ENCODE results near the gene ATP11B.
"Not testable (repeated sequence)": the region's sequence is repeated elsewhere in the genome, so short reads cannot be mapped to it uniquely, and the experiment has no call there.

Gene ATP11B

DNA sequence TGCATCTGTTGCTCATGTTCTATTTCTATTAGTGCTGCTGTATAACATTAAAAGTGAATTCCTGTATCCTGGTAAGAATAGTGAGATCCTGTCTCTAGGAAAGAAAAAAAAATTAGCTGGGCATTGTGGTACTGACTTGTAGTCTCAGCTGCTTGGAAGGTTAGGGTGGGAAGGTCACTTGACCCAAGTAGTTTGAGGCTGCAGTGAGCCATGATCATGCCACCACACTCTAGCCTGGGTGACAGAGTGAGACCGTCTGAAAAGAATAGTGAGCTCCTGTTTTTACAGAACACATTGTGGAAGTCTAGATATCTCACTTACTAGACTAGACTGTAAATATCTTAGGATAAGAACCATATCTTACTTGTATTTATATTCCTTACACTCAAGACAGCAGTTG, 4.6 kb downstream of the ATP11B start:
- Histone ChIP-seq H3K9ac (ENCODE audit: low read depth, low read length) (no peak overlapping the region), H3K4me2 (ENCODE audit: low read length) (no peak overlapping the region), H3K4me3 (ENCODE audit: low read length) (no peak overlapping the region), H3K27me3 (ENCODE audit: control insufficient read depth, insufficient read depth, low read length) (no peaks in the 10 kb centered on the region), H3K9me3 (replicated peaks; ENCODE audit: low read length) (no peaks in the 10 kb centered on the region), H3K36me3 (ENCODE audit: insufficient read depth, low read length) (no peaks in the 10 kb centered on the region), H3K4me1 (ENCODE audit: control insufficient read depth, insufficient read depth, low read length) (peaks cover 8% of the 10 kb centered on the region)

DNA sequence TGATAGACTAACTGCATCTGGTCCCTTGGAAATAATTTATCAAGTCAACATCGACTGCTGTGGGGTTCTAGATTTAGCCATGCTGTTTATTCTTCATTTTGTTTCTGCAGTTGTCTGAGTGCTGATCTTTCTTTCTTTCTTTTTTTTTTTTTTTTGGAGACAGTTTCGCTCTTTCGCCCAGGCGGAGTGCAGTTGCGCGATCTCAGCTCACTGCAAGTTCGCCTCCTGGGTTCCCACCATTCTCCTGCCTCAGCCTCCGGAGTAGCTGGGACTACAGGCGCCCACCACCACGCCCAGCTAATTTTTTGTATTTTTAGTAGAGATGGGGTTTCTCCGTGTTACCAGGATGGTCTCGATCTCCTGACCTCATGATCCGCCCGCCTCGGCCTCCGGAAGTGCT, 5.8 kb downstream of the ATP11B start:
- not testable (repeated sequence) for H3K4me3 ChIP-seq (ENCODE audit: low read length); H3K27me3 ChIP-seq (ENCODE audit: control insufficient read depth, insufficient read depth, low read length); H3K4me1 ChIP-seq (ENCODE audit: control insufficient read depth, insufficient read depth, low read length); H3K4me2 ChIP-seq (ENCODE audit: low read length); H3K9me3 ChIP-seq (replicated peaks; ENCODE audit: low read length); H3K9ac ChIP-seq (ENCODE audit: low read depth, low read length); H3K36me3 ChIP-seq (ENCODE audit: insufficient read depth, low read length)

DNA sequence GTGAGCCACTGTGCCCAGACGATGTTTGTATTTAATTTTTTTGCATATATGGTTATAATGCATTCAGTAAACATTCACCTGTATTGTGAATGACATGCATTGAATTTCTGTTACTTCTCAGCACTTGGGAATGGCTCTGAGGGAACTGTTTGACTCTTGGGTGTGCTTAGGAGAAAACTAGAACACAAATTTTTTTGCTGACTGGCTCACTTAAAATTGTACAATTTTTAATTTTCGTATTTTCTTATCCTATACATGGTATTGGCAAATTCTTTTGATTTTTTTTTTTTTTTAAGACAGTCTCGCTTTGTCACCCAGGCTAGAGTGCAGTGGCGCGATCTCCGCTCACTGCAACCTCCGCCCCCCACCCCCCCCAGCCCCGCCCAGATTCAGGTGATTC, 7.2 kb downstream of the ATP11B start:
- Histone ChIP-seq H3K36me3 (ENCODE audit: insufficient read depth, low read length) (no peaks in the 10 kb centered on the region), H3K9ac (ENCODE audit: low read depth, low read length) (no peak overlapping the region), H3K4me2 (ENCODE audit: low read length) (no peak overlapping the region), H3K27me3 (ENCODE audit: control insufficient read depth, insufficient read depth, low read length) (no peaks in the 10 kb centered on the region), H3K4me3 (ENCODE audit: low read length) (no peak overlapping the region), H3K4me1 (ENCODE audit: control insufficient read depth, insufficient read depth, low read length) (peaks cover 2% of the 10 kb centered on the region), H3K9me3 (replicated peaks; ENCODE audit: low read length) (no peaks in the 10 kb centered on the region)

DNA sequence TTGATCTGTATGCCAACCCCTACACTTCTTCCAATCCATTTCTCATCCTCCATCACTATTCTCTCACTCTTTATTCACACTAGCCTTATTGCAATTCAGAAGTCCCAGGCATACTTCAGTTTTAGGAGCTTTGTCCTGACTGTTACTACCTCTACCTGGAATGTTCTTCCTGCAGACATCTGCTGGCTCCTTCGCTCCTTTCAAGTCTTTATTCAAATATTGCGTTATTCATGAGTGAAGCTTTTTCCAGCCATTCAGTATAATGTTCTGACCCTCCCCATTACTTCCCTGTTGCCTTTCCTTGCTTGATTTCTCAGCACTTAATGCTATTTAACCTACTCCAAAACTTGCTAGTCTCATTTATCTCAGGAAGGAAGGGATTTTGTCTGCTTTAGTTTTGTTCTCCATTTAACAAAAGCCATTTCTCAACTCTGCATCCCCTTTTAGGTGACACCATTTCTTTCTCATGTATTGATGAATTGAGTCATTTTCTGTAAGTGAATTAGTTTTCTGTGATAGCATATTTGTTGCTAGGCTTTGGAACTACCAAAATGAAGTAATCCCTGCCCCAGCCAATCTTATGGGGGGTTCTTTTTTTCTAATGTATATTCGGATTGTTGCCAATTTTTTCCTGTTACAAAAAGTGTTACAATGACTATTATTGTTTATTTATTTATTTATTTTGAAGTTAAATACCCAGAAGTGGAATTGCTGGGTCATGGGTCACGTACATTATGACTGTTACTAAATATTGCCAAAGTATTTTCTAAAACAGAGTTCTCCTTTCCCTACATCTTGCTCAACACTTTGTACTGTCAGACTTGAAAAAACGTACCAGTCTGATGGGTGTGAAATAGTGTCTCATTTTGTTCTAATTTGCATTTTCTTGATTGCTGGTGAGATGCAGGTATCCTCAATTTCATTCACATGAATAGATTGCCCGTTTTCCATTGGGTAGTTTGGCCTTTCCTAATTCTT, 9.4 kb downstream of the ATP11B start:
- Histone ChIP-seq H3K4me2 (ENCODE audit: low read length) (no peak overlapping the region), H3K9ac (ENCODE audit: low read depth, low read length) (no peak overlapping the region), H3K9me3 (replicated peaks; ENCODE audit: low read length) (no peaks in the 10 kb centered on the region), H3K27me3 (ENCODE audit: control insufficient read depth, insufficient read depth, low read length) (no peaks in the 10 kb centered on the region), H3K4me3 (ENCODE audit: low read length) (no peak overlapping the region), H3K36me3 (ENCODE audit: insufficient read depth, low read length) (no peaks in the 10 kb centered on the region), H3K4me1 (ENCODE audit: control insufficient read depth, insufficient read depth, low read length) (no peaks in the 10 kb centered on the region)

DNA sequence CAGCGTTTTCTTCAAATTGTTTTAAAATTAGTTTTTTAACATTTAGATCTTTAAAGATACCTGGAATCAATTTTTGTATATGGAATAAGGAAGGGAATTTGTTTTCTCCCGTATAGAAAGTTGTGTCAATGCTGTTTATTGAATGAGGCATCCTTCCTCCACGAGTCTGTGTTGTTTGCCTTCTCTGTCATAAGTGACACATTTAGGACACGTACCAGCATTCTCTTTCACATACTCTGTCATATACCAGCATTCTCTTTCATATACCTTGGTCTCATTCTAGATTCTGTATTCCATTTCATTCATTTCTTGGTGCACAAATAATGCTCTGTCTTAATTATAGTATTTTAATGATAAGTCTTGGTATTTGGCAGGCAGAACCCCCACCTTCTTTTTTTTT, 10.3 kb downstream of the ATP11B start:
- H3K36me3 ChIP-seq (ENCODE audit: insufficient read depth, low read length) = no peaks in the 10 kb centered on the region
- H3K27me3 ChIP-seq (ENCODE audit: control insufficient read depth, insufficient read depth, low read length) = no peaks in the 10 kb centered on the region
- H3K4me3 ChIP-seq (ENCODE audit: low read length) = no peak overlapping the region
- H3K4me2 ChIP-seq (ENCODE audit: low read length) = no peak overlapping the region
- H3K9ac ChIP-seq (ENCODE audit: low read depth, low read length) = no peak overlapping the region
- no peaks in the 10 kb centered on the region for H3K4me1 ChIP-seq (ENCODE audit: control insufficient read depth, insufficient read depth, low read length)
- no peaks in the 10 kb centered on the region for H3K9me3 ChIP-seq (replicated peaks; ENCODE audit: low read length)

DNA sequence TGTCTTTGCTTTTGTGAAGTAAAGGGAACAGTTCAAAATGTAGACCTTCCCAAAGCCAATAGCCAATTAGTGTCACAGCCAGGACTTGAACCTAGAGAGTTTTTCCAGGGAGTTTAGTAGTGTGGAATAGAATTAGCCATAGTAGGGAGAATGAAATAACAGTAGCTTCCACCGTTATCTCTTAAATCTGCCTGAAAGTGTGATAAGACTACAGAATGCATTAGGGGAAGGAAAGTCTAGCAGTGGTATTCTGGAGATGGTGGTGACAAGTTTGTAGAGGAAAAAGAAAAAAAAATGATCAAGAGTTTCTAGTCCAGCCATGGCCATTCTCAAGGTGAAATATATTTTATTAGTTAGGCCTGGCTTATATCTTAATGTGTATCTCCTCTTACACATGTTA, 13.8 kb downstream of the ATP11B start:
- no peak overlapping the region for H3K4me2 ChIP-seq (ENCODE audit: low read length)
- peaks cover 7% of the 10 kb centered on the region for H3K4me1 ChIP-seq (ENCODE audit: control insufficient read depth, insufficient read depth, low read length)
- H3K27me3 ChIP-seq (ENCODE audit: control insufficient read depth, insufficient read depth, low read length) = no peaks in the 10 kb centered on the region
- no peak overlapping the region for H3K4me3 ChIP-seq (ENCODE audit: low read length)
- H3K9me3 ChIP-seq (replicated peaks; ENCODE audit: low read length) = no peaks in the 10 kb centered on the region
- H3K9ac ChIP-seq (ENCODE audit: low read depth, low read length) = no peak overlapping the region
- H3K36me3 ChIP-seq (ENCODE audit: insufficient read depth, low read length) = no peaks in the 10 kb centered on the region

DNA sequence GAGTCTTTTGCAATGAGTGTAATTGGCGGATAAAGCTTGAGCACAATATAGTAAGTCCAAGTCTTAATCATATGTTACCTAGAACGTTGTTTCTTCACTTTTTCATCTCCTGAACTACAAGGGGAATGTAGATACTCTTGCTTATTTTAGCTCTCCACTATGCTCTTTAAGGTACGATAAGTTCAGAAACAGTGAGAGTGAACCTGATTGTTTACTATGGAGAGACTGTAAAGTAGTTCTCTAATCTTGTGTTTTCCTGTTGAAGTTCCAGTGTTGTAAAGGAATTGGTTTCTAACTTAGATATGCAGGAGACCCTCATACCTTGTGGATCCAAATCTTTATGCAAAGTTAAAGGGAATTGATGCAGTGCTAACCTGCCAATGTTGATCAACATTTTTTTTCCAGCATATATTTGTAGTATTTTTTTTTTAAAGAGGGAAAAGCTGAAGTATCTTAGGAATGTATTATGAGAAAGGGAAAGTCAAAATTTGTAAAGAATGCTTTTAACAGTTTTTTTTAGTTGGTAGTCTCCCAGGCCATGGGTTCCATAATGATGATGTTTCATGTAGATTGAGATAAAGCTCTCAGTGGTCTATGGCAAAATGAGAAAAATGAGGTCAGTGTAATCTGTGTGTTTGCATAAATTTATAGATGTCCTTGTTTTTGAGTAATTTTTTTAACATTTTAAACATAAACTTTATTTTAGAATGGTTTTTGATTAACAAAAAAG, 14.9 kb downstream of the ATP11B start:
- no peak overlapping the region for H3K4me2 ChIP-seq (ENCODE audit: low read length)
- H3K9ac ChIP-seq (ENCODE audit: low read depth, low read length) = no peak overlapping the region
- H3K9me3 ChIP-seq (replicated peaks; ENCODE audit: low read length) = no peaks in the 10 kb centered on the region
- no peaks in the 10 kb centered on the region for H3K27me3 ChIP-seq (ENCODE audit: control insufficient read depth, insufficient read depth, low read length)
- H3K36me3 ChIP-seq (ENCODE audit: insufficient read depth, low read length) = no peaks in the 10 kb centered on the region
- H3K4me3 ChIP-seq (ENCODE audit: low read length) = no peak overlapping the region
- H3K4me1 ChIP-seq (ENCODE audit: control insufficient read depth, insufficient read depth, low read length) = peaks cover 7% of the 10 kb centered on the region

DNA sequence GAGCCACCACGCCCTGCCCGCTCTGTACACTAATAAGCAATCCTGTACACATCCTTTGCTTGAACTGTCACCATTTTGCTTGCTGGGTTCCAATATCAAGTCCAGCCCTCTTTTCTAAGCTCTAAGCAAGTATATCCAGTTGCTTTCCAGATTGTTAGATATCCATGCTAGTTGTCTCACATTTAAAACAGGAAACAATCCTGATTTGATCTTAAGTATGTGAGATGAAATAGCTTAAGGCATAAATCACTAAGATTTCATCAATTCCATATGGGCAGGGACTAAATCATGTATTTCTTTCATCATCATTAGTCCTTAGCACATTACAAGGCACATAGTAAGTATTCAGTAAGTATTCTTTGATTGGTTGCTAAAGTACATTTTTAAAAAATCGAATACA, 16.2 kb downstream of the ATP11B start:
- Histone ChIP-seq H3K27me3 (ENCODE audit: control insufficient read depth, insufficient read depth, low read length) (no peaks in the 10 kb centered on the region), H3K4me3 (ENCODE audit: low read length) (no peak overlapping the region), H3K9me3 (replicated peaks; ENCODE audit: low read length) (no peaks in the 10 kb centered on the region), H3K36me3 (ENCODE audit: insufficient read depth, low read length) (no peaks in the 10 kb centered on the region), H3K4me1 (ENCODE audit: control insufficient read depth, insufficient read depth, low read length) (peaks cover 7% of the 10 kb centered on the region), H3K9ac (ENCODE audit: low read depth, low read length) (no peak overlapping the region), H3K4me2 (ENCODE audit: low read length) (no peak overlapping the region)

DNA sequence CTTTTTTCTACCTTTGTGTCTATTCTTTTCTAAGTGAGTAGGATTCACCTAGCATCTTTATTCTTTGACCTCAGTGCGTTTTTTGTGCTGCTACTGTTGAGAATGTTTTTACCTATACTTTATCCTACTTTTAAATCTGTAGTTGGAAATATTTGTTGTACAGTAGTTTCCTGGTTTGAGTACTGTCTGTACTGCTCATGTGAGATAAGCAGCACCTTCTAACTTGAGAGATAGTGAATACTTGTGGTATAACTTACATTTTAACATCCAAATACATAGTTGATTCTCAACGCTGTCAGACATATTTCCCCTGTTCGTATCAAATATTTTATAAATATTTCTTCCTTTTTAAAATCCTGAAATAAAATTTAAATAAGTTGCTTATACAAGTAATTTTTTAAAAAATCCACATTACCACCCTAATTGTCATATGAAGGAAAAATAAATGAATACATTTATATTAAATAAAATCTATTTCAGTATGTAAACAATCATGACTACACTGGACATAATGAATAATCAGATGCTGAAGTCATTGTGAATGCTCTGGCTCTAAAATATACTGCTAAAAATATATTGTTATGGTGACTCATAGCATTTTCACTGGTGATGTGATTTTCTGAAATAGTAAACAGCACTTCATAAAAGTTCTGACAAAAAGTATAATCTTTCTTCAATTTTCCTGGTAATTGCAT, 17.4 kb downstream of the ATP11B start:
- Histone ChIP-seq H3K27me3 (ENCODE audit: control insufficient read depth, insufficient read depth, low read length) (no peaks in the 10 kb centered on the region), H3K4me3 (ENCODE audit: low read length) (no peak overlapping the region), H3K4me2 (ENCODE audit: low read length) (no peak overlapping the region), H3K36me3 (ENCODE audit: insufficient read depth, low read length) (no peaks in the 10 kb centered on the region), H3K9me3 (replicated peaks; ENCODE audit: low read length) (no peaks in the 10 kb centered on the region), H3K9ac (ENCODE audit: low read depth, low read length) (no peak overlapping the region), H3K4me1 (ENCODE audit: control insufficient read depth, insufficient read depth, low read length) (peaks cover 13% of the 10 kb centered on the region)

DNA sequence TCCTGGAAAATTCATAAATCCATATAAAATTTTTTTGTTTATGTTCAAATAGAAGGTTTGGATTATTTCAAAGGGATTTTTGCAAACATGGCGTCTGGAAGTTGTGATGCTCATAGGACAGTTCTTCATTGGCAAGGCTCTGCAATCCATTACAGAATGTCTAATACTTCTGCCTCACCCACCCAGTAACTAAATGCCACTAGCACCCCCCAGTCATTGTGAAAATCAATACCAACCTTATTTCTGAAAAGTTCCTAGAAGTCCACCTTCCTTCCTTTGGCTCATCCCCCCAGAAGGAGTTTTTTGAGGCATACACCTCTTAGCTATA, 17.9 kb downstream of the ATP11B start:
- no peaks in the 10 kb centered on the region for H3K27me3 ChIP-seq (ENCODE audit: control insufficient read depth, insufficient read depth, low read length)
- no peak overlapping the region for H3K4me3 ChIP-seq (ENCODE audit: low read length)
- peaks cover 13% of the 10 kb centered on the region for H3K4me1 ChIP-seq (ENCODE audit: control insufficient read depth, insufficient read depth, low read length)
- H3K9me3 ChIP-seq (replicated peaks; ENCODE audit: low read length) = no peaks in the 10 kb centered on the region
- no peaks in the 10 kb centered on the region for H3K36me3 ChIP-seq (ENCODE audit: insufficient read depth, low read length)
- H3K4me2 ChIP-seq (ENCODE audit: low read length) = no peak overlapping the region
- no peak overlapping the region for H3K9ac ChIP-seq (ENCODE audit: low read depth, low read length)

DNA sequence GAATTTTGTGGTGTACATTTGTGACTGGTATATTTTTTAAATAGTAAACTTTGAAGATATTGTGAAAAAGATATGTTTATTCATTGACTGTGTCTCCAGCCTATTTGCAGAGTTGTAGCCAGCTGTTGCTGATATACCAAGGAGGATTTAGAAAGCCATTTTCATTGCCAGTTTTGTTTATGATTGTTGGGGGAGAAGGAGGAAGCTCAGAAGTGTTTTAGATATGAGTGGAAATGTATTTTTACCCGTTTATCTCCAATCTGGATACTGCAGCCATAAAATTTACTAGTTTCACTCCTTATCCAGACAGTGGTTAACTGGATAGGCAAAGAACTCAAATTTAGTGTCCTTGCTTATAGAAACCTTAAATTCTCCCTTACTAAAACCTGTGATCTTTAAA, 18.8 kb downstream of the ATP11B start:
- Histone ChIP-seq H3K9ac (ENCODE audit: low read depth, low read length) (no peak overlapping the region), H3K4me2 (ENCODE audit: low read length) (no peak overlapping the region), H3K4me1 (ENCODE audit: control insufficient read depth, insufficient read depth, low read length) (peaks cover 13% of the 10 kb centered on the region), H3K27me3 (ENCODE audit: control insufficient read depth, insufficient read depth, low read length) (no peaks in the 10 kb centered on the region), H3K4me3 (ENCODE audit: low read length) (no peak overlapping the region), H3K9me3 (replicated peaks; ENCODE audit: low read length) (no peaks in the 10 kb centered on the region), H3K36me3 (ENCODE audit: insufficient read depth, low read length) (no peaks in the 10 kb centered on the region)
